Astrocyte (in vitro differentiated cells and primary cell): ENCODE measurements around the gene IL20RA. TPM values are rescaled to one million over a fixed set of nuclear protein-coding genes. Genes with fewer than 3 reads are reported as not detected.

Experiments used
- DNase-seq: peaks from one replicate; pipeline ENCODE4 v3.0.0-alpha.2; 2010; ENCODE audit warnings: low read depth
- FAIRE-seq: peaks from 2 replicates; lab custom pipeline; 2011; peaks lifted over from hg19 to GRCh38; lab: Jason Lieb, UNC
- H2AFZ ChIP-seq: 2 replicates; pipeline ENCODE4 v1.6.0; 2012; ENCODE audit warnings: low read depth, low read length, inconsistent platforms
- H3K27ac ChIP-seq: 2 replicates; pipeline ENCODE4 v1.5.1; 2011; ENCODE audit warnings: low read depth, low read length, inconsistent platforms
- H3K27me3 ChIP-seq: 2 replicates; pipeline ENCODE4 v1.6.0; 2011; ENCODE audit warnings: low read length, inconsistent platforms; ENCODE audit not compliant: insufficient read depth
- H3K36me3 ChIP-seq: 2 replicates; pipeline ENCODE4 v1.5.1; 2011; ENCODE audit warnings: low read length, inconsistent platforms; ENCODE audit not compliant: insufficient read depth
- H3K4me1 ChIP-seq: 2 replicates; pipeline ENCODE4 v1.5.1; 2011; ENCODE audit warnings: low read length, inconsistent platforms; ENCODE audit not compliant: insufficient read depth
- H3K4me2 ChIP-seq: 2 replicates; pipeline ENCODE4 v1.6.0; 2012; ENCODE audit warnings: low read length, inconsistent platforms
- H3K4me3 ChIP-seq: 2 replicates; pipeline ENCODE4 v1.5.1; 2011; ENCODE audit warnings: low read depth, mild to moderate bottlenecking, low read length, inconsistent platforms; ENCODE audit not compliant: insufficient read depth
- H3K79me2 ChIP-seq: 2 replicates; pipeline ENCODE4 v1.6.0; 2012; ENCODE audit warnings: mild to moderate bottlenecking, low read length, inconsistent platforms; ENCODE audit not compliant: insufficient read depth
- H3K9ac ChIP-seq: 2 replicates; pipeline ENCODE4 v1.6.0; 2012; ENCODE audit warnings: mild to moderate bottlenecking, low read length, inconsistent platforms
- H3K9me3 ChIP-seq: 2 replicates; pipeline ENCODE4 v1.5.1; 2012; ENCODE audit warnings: low read depth, mild to moderate bottlenecking, low read length, inconsistent platforms; ENCODE audit not compliant: insufficient read depth
- H4K20me1 ChIP-seq: 2 replicates; pipeline ENCODE4 v1.6.0; 2012; ENCODE audit warnings: low read length, inconsistent platforms; ENCODE audit not compliant: insufficient read depth
- H3K27ac Mint-ChIP-seq: one replicate; pipeline ENCODE4 v1.8.0; 2021; ENCODE audit warnings: mild to moderate bottlenecking, mixed read lengths; ENCODE audit not compliant: unreplicated experiment
- H3K27me3 Mint-ChIP-seq: one replicate; pipeline ENCODE4 v1.8.0; 2021; ENCODE audit warnings: low read depth, mixed read lengths; ENCODE audit not compliant: unreplicated experiment
- H3K36me3 Mint-ChIP-seq: one replicate; pipeline ENCODE4 v1.8.0; 2021; ENCODE audit warnings: low read depth, mixed read lengths; ENCODE audit not compliant: unreplicated experiment
- H3K4me1 Mint-ChIP-seq: one replicate; pipeline ENCODE4 v1.8.0; 2021; ENCODE audit warnings: low read depth, mixed read lengths; ENCODE audit not compliant: unreplicated experiment
- H3K4me3 Mint-ChIP-seq: one replicate; pipeline ENCODE4 v1.8.0; 2021; ENCODE audit warnings: mild to moderate bottlenecking, moderate library complexity, mixed read lengths; ENCODE audit not compliant: unreplicated experiment
- H3K9me3 Mint-ChIP-seq: one replicate; pipeline ENCODE4 v1.8.0; 2021; ENCODE audit warnings: mild to moderate bottlenecking, mixed read lengths; ENCODE audit not compliant: unreplicated experiment
- CTCF ChIP-seq: IDR thresholded peaks from 2 replicates; pipeline ENCODE4 v1.5.1; 2011; ENCODE audit warnings: low read depth, mild to moderate bottlenecking, inconsistent platforms, low read length, moderate library complexity; ENCODE audit not compliant: insufficient read depth
- EZH2 ChIP-seq: IDR thresholded peaks from 2 replicates; pipeline ENCODE4 v1.6.1; 2012; ENCODE audit warnings: mild to moderate bottlenecking, low read length, inconsistent platforms; ENCODE audit not compliant: insufficient read depth
- total RNA-seq: library from RNA; stranded (reverse); gene quantifications from 2 replicates; pipeline ENCODE4 v1.2.1, GENCODE V29; 2021

The IL20RA gene
- total RNA-seq, 1 donor from 2014 or later = 0.07 TPM

DNA sequence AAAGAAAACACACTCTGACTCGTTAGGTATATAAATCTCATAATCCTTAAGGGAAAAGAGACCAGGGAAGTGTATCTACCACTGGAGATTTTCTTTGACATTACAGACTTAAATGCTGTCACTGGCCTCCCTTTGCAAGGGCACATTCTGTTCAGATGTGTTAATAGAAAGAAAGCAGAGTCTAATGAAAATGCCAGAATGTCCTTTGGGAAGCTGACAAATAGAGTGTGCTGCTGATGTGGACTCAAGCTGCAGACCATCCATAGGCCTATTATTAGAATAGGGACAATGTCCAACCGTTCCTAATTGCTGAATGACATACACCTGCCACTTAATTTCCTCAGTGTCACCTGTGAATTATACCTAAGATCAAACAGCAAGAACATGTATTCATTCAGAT is 81.5 kb downstream of the IL20RA start:
- no peak overlapping the region for H3K9ac ChIP-seq
- no peak overlapping the region for H3K4me2 ChIP-seq
- Mint-ChIP-seq H3K9me3 (no peaks in the 10 kb centered on the region), H3K27ac (no peak overlapping the region), H3K27me3 (peaks cover 7% of the 10 kb centered on the region), H3K36me3 (no peaks in the 10 kb centered on the region), H3K4me1 (peaks cover 3% of the 10 kb centered on the region), H3K4me3 (no peak overlapping the region)
- DNase-seq = no peak
- no peaks in the 10 kb centered on the region for H3K36me3 ChIP-seq
- no peak overlapping the region for H3K4me3 ChIP-seq
- peaks cover 4% of the 10 kb centered on the region for H3K27me3 ChIP-seq
- TF ChIP-seq CTCF (no peak), EZH2 (no peak)
- H3K9me3 ChIP-seq = no peaks in the 10 kb centered on the region
- H3K27ac ChIP-seq = no peak overlapping the region
- no peak for FAIRE-seq
- no peaks in the 10 kb centered on the region for H3K79me2 ChIP-seq
- no peaks in the 10 kb centered on the region for H4K20me1 ChIP-seq
- no peak overlapping the region for H2AFZ ChIP-seq
- no peaks in the 10 kb centered on the region for H3K4me1 ChIP-seq

GRCh38 chr6:136962661-136963060 is 82.1 kb downstream of the IL20RA start:
- Histone ChIP-seq H3K4me1 (no peaks in the 10 kb centered on the region), H3K79me2 (no peaks in the 10 kb centered on the region), H3K27me3 (peaks cover 4% of the 10 kb centered on the region), H3K27ac (no peak overlapping the region), H3K4me3 (no peak overlapping the region), H3K36me3 (no peaks in the 10 kb centered on the region), H3K9ac (no peak overlapping the region), H3K9me3 (no peaks in the 10 kb centered on the region), H4K20me1 (no peaks in the 10 kb centered on the region), H2AFZ (no peak overlapping the region), H3K4me2 (no peak overlapping the region)
- H3K36me3 Mint-ChIP-seq = no peaks in the 10 kb centered on the region
- H3K9me3 Mint-ChIP-seq = no peaks in the 10 kb centered on the region
- no peak for FAIRE-seq
- H3K27ac Mint-ChIP-seq = no peak overlapping the region
- TF ChIP-seq CTCF = no peak
- no peak for TF ChIP-seq EZH2
- no peak for DNase-seq
- peaks cover 7% of the 10 kb centered on the region for H3K27me3 Mint-ChIP-seq
- H3K4me3 Mint-ChIP-seq = no peak overlapping the region
- H3K4me1 Mint-ChIP-seq = peaks cover 3% of the 10 kb centered on the region

GRCh38 chr6:136961848-136962247 is 82.9 kb downstream of the IL20RA start:
- H3K79me2 ChIP-seq = no peaks in the 10 kb centered on the region
- no peak overlapping the region for H3K4me3 Mint-ChIP-seq
- no peak for FAIRE-seq

More at GRCh38 chr6:136961848-136962247, 82.9 kb downstream of the IL20RA start:
- Histone ChIP-seq H2AFZ (no peak overlapping the region), H3K4me2 (no peak overlapping the region), H3K27ac (no peak overlapping the region), H3K27me3 (no peaks in the 10 kb centered on the region), H3K4me3 (no peak overlapping the region), H3K9me3 (no peaks in the 10 kb centered on the region), H3K9ac (no peak overlapping the region), H3K36me3 (no peaks in the 10 kb centered on the region), H4K20me1 (no peaks in the 10 kb centered on the region), H3K4me1 (no peaks in the 10 kb centered on the region)
- peaks cover 6% of the 10 kb centered on the region for H3K4me1 Mint-ChIP-seq
- DNase-seq = no peak
- H3K9me3 Mint-ChIP-seq = no peaks in the 10 kb centered on the region
- TF ChIP-seq CTCF (no peak), EZH2 (no peak)
- no peaks in the 10 kb centered on the region for H3K36me3 Mint-ChIP-seq
- H3K27ac Mint-ChIP-seq = peak overlapping the region; percentile 31
- H3K27me3 Mint-ChIP-seq = peaks cover 4% of the 10 kb centered on the region
